COLO668 (cell line): ENCODE results near the gene KLHL12.
A peak's percentile ranks its signal among the peaks of the same experiment; 100 is the strongest.

Experiments used
- DNase-seq: peaks from one replicate; lab custom pipeline; 2025; ENCODE audit not compliant: unreplicated experiment; lab: John Stamatoyannopoulos, UW

KLHL12 gene

GRCh38 chr1:202888531-202889360, 38.3 kb downstream of the KLHL12 start, which contains the start of gene RABIF:
Gene RABIF, minus strand, starts transcription at chr1:202889149. Its CDS starts 51 bp downstream, at chr1:202889098.
- DNase-seq, result peak; percentile 98

- DNase-seq, result no peak
Measured at GRCh38 chr1:202888221-202888530, 38.9 kb downstream of the KLHL12 start.

GRCh38 chr1:202880961-202881460, 46.0 kb downstream of the KLHL12 start:
- DNase-seq, result no peak

- no peak for DNase-seq
Measured at GRCh38 chr1:202880062-202880461, 47.0 kb downstream of the KLHL12 start.

GRCh38 chr1:202879128-202879527, 47.9 kb downstream of the KLHL12 start:
- no peak for DNase-seq

GRCh38 chr1:202873026-202873425, 54.0 kb downstream of the KLHL12 start:
- no peak for DNase-seq

GRCh38 chr1:202871367-202871766, 55.7 kb downstream of the KLHL12 start:
- DNase-seq, result no peak

GRCh38 chr1:202862679-202863560, 64.1 kb downstream of the KLHL12 start:
- DNase-seq, result no peak

GRCh38 chr1:202861420-202862132, 65.5 kb downstream of the KLHL12 start:
- DNase-seq, result peak; percentile 94

GRCh38 chr1:202860744-202861419, 66.2 kb downstream of the KLHL12 start:
- peak; percentile 84 for DNase-seq

- DNase-seq, result no peak
Measured at GRCh38 chr1:202858789-202859414, 68.1 kb downstream of the KLHL12 start.

GRCh38 chr1:202858331-202858730, 68.7 kb downstream of the KLHL12 start:
- DNase-seq, result no peak

GRCh38 chr1:202857136-202857610, 69.9 kb downstream of the KLHL12 start:
- DNase-seq, result no peak

- DNase-seq, result no peak
Measured at GRCh38 chr1:202856014-202856413, 71.0 kb downstream of the KLHL12 start.

GRCh38 chr1:202854787-202855186, 72.2 kb downstream of the KLHL12 start:
- DNase-seq, result no peak

- DNase-seq, result peak; percentile 22
Measured at GRCh38 chr1:202852163-202852904, 74.7 kb downstream of the KLHL12 start.

- no peak for DNase-seq
Measured at GRCh38 chr1:202850593-202851362, 76.3 kb downstream of the KLHL12 start.

GRCh38 chr1:202848191-202848542, 78.9 kb downstream of the KLHL12 start:
- no peak for DNase-seq

- DNase-seq, result no peak
Measured at GRCh38 chr1:202844935-202845334, 82.1 kb downstream of the KLHL12 start.
